CD4-positive, alpha-beta T cell treated with Interleukin-15 for 4 hours (primary cell): ENCODE measurements around the gene TENM3.
"Not testable (repeated sequence)": the region's sequence is repeated elsewhere in the genome, so short reads cannot be mapped to it uniquely, and the experiment has no call there.

Experiments
- DNase-seq: peaks from one replicate; pipeline ENCODE4 v3.0.0-alpha.2; 2020; ENCODE audit warnings: low spot score

Gene TENM3

DNA sequence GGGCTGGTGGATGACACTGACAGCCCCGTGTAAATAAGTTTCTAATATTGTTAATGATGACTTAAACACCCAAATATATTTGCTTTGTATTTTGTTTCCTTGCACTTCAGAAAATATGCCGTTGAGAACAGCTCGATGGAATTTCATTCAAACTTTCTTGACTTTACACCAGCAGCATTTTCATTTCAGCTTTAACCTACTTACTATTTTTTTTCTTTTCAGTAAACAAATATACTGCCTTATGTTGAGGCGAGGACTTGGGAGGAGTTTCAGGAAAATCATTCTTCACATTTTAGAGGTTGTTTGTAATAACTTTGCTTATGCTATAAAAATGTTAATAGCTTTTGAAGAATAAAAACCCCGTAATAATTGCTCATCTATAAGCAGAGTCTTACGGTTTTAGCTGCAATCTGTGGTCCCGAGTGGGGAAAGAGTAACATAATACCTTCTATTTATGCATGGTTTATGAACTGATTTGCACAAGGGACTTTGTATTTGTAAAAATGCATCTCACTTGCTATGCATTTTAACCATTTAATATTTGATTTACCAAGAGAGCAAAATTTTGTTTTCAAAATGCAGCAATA is 14.1 kb upstream of the TENM3 start:
- DNase-seq, result no peak

DNA sequence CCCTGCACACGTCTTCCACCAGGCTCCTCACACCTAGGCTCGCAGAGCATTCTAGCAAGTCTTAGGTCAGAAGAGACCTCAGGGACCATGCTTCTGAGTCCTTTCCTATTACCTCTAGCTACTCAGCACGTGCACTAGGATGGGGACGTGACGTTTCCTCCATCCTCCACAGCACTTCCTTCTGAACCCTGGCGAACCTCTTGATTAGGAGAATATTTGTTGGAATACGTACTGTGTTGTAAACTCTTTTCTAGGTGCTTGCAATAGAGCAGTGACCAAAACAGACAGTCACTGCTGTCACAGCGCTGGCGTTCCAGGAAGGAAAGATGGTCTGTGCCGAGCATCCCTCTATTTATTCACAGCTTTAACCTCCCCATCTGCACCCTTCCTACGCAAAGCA is 12.9 kb upstream of the TENM3 start:
- DNase-seq, result no peak

DNA sequence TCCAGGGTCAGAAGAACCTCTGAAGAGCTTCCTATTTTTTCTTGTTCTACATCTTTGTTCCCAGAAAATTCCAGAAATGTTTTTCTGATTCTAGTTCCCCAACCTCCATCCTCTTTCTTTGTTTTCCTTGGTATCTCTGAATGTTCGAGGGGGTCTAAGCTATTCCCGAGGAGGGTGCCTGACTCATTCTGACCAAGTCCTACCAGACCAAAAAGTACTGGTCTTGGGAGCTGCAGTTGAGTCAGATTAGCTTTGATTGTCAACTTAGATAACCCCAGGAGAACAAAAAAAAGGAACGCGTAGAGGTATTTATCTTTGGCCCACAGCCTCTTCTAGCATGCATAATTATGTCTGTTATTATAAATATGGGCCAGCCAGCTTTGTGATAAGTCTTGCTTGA is 12.1 kb upstream of the TENM3 start:
- DNase-seq, result no peak

DNA sequence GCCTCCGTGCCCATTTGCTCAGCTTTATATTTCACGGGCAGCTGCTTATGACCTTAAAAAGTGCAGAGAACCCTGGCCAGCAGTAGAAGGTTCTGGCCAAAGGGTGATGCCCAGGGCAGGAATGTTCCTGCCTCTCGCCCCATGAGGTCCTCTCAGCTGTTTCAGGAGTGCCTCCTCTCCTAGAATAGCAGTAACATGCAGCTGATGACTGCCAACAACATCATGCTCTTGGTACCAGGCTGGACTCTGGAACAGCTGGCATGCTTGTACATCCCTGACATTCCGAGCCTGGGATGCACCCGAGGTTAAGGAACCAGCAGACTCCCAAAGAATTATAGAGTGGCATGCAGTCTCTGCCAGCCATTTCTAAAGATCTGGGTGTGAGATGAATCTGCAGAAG is 11.7 kb upstream of the TENM3 start:
- DNase-seq, result no peak

DNA sequence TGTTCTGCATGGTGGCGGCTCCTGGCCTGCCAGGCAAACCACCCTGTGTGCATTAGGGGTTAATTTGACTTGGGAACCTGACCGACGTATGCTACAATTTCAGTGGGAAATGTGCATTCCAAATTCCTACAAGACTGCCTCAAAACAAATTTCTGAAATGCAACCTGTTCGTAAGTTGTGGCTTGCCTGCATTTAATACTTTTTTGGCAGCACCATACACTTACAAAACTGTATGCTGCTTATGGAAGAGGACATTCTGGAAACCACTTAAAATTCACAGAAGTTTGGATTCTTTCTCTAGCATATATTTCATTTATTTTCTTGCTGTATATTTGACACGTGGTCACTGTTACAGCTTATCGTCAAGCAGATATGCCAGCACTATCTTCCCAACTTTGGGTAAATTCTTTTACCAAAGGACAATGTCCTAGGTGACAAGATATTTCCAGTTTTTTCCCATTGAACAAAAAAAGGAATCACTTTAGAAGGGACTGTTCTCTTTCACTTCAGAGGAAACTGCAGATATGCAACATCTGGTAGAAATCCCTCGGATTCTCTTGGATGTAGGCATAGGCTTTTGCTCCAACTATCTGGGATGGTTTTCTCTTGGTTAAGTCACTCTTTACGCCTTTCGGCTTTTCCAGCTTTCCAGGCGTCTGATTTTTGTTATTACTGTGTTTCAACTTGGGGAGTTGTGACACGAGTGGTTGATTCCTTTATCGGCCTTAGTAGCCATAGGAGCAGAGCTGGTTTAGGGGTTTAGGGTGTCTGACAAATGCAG is 9.7 kb upstream of the TENM3 start:
- no peak for DNase-seq

DNA sequence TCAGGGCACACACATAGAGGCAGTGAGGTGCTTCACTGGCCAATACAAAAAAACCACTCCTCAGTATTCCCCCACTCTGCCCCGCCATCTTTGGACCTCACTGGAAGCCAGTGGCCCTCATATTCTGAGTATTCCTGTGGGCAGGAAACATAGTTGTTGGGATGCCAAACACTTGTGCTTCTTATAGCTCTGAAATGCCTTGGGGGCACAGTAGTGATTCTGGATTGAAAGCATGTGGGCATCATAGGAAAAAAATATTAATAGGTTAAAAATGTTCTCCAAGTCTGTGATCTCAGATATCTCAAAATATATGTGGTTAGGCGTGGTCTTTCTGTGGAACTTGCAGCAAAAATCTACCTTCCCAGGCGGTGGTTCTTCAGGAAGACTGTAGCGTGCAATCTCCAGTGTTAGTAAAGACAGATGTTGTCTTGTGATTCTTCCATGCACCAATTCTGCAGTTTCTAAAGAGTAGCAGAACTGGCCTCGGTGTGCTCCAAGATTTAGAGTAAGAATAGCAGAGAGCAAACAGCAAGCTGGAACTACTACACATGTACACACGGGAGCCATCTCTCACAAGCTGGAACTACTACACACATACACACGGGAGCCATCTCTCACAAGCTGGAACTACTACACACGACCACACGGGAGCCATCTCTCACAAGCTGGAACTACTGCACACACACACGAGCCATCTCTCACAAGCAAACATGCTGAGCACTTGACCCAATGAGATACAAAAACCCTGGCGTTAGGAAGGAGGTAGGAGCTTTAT is 8.0 kb upstream of the TENM3 start:
- DNase-seq, result no peak

DNA sequence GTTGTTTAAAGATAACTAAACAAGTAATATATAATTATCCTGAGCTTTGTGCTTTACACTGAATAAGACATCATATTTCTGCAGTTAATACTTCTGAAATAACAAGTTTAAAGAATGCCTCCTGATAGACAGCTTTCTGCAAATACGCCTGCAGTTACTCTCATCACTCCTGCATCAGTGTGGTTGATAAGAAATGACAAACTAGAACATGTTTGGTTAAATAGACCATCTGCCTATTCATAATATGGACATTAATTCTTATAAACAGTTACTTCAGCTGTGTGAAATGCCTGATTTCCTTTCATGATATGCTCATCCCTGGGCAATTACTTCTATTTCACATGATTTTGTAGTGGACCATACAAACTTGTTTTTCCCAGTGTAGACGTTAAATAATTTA is 7.0 kb upstream of the TENM3 start:
- no peak for DNase-seq

DNA sequence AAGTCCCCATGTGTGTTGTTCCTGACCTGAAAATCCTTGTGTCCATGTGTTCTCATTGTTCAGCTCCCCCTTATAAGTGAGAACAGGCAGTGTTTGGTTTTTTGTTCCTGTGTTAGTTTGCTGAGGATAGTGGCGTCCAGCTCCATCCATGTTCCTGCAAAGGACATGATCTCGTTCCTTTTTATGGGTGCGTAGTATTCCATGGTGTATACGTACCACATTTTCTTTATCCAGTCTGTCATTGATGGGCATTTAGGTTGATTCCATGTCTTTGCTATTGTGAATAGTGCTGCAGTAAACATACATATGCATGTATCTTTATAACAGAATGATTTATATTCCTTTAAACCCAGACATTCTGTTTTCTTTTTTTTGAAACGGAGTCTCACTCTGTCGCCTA is 6.2 kb upstream of the TENM3 start:
- not testable (repeated sequence) for DNase-seq

DNA sequence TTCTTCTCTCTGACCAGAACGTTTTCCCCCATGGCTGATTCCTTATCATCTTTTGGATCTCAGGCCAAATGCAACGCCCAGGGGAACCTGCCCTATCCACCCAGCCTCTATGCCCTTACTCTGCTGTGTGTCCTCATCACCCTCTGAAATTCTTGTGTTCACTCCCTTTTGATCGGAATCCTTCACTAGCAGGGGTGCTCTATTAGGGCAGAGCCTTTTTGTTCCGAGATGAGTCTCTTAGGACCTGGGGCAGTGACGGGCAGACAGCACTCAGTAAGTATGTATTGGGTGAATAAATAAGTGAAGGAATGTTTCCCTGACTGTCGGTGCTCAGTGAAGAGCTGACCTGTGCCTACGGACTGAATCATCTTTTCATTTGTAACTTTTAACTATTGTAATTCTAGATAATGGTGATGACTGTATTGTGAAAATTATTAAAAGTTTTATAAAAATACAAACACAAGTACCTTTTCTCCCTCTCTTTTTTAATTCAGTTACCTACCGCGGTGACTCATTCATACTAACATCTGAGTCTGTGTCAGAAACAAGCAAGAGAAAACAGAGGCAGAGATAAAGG is 4.8 kb upstream of the TENM3 start:
- DNase-seq, result no peak

DNA sequence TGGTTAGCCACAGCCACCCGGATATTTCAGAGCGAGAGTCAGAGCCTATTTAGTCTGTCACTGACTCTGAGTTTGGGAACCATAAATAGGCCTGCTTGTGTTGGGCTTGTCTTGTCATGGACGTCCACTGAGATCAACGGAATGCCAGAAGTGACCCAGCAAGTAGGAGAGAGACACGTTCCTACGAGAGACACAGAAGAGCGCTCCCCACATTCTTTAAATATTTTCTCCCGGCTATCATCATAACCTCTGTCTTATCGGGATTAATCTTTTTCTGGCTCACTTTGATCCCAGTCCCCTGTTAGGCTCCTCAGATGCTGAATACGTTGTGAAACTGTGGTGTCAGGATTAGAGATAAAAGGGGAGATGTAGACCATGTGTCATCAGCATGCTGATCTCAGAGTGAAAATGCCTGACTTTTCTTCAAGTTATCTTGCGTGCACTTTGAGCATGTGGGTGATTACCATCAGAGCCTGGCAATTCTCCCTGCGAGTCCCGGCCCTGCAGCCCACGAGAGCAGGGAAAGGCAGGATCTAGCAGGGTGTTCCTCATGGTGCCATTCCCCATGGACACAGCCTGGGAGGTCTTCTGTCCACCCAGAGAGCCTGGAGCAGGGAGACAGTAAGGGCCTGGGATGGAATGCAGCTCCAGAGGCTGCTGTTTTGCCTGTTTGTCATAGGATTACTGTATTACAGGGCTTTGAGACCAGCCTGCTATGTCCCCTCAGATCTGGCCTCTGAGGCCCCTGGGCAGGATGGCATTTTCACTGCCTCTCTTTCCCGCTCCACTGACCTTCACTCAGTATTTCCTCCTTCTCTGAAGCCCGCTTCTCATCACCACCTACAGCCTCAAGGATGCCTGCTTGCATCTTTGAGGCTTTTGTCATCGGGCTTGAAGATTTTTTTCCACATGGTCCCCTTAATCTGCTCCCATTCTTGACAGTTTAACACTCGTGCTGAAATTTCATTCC is 2.8 kb upstream of the TENM3 start:
- no peak for DNase-seq

DNA sequence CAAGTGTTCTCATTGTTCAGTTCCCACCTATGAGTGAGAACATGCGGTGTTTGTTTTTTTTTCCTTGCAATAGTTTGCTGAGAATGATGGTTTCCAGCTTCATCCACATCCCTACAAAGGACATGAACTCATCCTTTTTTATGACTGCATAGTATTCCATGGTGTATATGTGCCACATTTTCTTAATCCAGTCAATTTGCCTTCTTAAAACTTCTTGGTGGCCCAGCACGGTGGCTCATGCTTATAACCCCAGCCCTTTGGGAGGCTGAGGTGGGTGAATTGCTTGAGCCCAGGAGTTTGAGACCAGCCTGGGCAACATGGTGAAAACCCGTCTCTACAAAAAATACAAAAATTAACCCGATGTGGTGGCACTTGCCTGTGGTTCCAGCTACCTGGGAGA is 942 bp upstream of the TENM3 start:
- not testable (repeated sequence) for DNase-seq

DNA sequence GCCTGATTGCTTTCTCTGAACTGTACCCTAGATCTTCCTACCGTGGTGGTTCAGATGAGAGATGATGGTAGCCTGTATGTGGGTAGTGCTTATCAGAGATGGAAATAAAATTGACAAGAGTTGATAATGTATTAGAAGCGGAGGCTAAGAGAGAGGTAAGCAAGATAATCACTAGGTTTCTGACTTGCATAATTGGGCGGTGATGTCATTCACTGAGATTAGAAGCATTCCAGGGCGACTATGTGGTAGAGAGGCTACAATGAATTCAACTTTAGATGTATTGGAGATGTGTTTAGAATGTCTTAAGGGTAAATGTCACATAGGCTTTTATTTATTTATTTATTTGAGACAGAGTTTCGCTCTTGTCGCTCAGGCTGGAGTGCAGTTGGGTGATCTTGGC is 415 bp upstream of the TENM3 start:
- no peak for DNase-seq

DNA sequence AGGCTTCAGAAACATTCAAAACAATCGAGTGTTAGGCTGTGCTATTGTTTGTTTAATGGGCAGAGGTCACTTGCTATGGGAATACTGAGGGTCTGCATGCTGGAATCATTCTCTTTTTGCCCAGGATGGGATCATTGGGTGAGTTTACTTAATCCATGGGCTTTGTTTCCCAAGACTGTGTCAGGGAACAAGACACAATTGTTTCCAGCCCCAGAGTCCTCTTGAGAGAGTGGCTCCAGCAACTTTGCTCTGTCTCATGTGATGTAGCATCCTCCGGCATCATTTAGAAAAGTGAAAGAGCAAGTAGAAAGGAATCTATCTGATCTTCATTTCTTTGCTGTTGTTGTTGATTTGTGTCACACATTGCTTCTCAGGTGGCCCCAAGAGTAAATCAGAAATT is 1.8 kb downstream of the TENM3 start:
- no peak for DNase-seq

DNA sequence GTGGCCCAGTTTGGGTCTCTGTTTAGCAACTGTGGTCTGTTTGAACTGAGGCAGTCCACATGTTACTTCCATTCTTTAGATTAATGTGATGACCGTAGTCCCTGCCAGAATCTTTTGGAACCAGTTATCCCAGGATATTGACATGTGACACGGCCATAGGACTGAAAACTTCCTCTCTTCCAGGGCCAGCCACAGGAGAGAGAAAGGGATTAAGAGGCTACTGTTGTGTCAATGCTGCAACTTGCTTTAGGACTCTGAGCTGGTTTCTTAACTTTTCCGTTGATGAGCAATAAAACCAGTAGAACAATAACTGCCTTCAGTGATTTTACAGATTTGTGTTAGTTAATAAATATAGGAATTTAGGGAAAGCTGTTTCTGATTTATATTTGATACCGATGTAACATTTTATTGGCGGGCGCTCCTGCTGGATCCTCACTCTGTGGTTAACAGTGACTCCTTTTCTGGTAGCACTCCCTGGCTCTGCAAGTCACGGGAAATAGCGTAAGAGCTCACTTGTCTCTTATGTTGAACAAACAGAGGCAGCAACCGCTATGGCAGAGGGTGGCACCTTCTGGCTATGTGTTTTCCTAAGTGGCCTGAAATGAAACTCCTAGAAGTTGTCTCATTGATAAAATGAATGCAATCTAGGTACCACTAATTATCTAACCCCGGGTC is 2.5 kb downstream of the TENM3 start:
- DNase-seq, result no peak

DNA sequence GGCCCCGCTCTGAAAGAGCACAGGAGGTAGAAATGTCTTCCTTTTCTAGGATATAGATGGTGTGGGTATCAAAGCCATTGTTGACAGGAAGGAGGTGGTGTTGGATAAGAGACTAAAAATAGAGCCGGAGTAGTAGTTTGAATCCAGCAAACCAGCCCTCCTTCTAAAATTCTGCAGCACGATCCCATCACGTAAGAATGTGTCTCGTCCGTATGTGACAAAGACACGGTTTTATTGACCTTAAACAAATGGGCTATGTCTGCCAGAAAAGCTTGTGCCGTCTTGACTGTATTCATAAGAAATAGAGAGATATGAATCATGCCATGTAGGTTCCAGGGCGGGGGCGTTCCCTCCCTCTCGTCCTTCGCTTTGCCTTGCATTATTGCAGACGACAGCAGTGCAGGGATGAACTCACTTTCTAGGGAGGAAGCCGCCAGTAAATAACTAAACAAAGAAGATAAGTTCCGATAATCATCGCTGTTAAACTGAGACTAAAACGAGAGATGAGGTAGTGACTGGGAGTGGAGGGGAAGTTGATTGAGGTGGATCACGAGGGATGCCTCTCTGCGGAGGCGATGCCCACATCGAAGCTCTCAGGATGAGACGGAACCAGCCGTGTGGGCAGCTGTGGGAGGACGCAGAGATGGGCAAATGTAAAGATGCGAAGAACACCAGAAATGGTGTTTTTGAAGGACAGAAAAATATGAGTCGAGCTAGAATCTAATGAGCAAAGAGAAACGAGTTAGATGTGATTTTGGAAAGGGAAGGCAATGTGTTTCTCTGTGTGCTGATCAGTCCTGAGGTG is 3.4 kb downstream of the TENM3 start:
- no peak for DNase-seq

DNA sequence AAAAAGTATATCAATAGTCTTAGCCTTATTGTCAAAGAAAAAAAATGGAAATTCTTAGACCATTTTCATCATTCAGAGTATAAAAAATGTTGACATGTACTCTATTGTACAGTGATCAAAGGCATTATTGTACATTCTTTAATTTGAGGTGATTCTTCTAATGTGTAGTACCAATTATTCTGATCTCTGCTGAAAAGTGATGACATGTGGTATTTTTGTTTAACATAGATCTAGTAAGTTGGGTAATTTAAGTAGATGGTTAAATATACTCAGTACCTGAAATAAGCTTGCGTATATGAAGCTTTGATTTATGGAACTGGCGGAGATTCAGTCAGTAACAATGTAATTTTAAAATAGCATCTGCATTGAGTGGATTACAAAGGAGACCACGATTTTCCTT is 5.1 kb downstream of the TENM3 start:
- no peak for DNase-seq

DNA sequence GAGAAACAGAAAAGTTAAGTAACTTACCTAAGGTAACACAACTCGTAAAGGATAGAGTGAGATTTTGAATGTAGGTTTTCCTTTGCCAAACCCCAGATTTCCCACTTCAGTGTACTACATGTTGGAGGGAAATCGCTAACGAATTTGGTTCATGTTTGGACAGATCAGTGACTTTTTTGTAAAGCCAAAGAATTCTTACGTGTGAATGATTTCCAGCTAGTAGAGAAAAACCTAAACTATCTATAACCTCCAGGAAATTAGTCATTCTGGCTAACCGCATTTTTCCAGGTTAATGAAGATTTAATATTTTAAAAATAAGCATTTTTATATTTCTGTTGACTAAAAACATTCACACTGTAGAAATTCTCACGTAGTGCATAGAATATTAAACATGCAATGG is 7.2 kb downstream of the TENM3 start:
- no peak for DNase-seq

DNA sequence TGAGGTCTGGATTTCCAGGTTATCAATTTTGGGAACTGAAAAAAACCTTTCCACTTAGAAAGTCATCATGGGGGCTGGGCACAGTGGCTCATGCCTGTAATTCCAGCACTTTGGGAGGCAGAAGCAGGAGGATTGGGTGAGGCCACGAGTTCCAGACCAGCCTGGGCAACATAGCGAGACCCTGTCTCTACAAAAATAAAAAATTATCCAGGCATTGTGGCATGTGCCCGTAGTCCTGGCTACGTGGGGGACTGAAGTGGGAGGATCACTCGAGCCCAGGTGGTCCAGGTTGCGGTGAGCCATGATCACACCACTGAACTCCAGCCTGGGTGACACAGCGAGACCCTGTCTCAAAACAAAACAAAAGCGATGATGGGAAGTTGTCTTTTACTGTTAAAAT is 7.9 kb downstream of the TENM3 start:
- no peak for DNase-seq

DNA sequence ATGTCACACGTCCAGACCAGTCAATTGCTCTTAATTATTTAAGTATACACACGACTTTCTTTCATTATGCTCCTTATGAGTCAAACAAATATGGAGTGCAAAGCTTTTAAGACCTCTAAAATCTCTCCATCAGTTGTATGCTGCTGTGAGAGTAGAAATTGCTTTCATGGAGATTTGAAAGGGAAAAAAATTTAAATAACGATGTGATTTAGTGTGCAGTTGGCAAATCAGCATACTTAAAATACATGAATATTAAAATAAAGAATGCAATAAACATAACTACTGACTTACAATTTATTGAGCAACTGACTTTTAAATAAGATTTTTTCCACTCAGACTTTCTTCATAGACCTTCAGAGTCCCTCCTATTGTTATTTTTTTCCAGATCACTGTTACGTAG is 9.0 kb downstream of the TENM3 start:
- DNase-seq, result no peak

DNA sequence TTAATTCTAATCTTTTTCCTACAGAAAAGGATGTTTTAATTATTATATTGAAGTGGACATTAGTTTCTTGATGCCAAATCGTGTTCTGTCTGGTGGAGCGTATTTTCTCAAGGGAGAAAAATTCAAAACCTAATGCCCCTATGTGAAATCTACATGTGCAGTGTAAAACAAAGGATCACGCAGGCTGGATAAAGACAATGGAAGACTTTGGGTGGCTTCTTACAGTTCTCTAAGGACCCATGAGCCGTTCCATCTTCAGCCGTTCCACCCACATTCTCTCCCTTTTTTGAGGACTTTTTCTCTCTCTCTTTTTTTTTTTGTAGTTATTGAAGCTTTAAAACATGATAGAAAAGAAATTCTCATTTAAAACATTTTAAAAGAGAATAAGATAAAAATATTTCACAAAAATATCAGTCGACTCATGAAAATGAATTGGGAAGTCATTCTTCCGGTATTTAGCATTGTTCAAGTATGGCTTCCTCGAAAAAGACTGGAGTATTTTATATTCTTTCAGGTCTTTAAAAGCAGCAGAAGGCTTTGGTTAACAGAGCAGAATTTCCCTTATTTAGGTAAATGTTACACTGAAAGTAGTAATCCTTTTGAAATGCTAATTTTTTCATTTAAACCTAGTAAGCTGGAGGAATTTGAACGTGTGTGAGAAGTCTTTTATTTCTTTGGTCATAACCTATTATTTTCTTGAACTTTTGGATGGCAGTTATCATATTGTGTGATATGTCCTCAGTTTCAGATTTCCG is 11.0 kb downstream of the TENM3 start:
- no peak for DNase-seq
